HG02763 (cell line): ENCODE results near the gene LCE1A.

Source experiments
- ATAC-seq: cut with Tn5 transposase; IDR thresholded peaks from one replicate; pipeline ENCODE4 v1.9.1; 2021; ENCODE audit warnings: mild to moderate bottlenecking, moderate library complexity; ENCODE audit not compliant: unreplicated experiment

LCE1A gene

GRCh38 chr1:152869808-152870419 is 42.6 kb downstream of the LCE1A start:
- no peak for ATAC-seq

DNA sequence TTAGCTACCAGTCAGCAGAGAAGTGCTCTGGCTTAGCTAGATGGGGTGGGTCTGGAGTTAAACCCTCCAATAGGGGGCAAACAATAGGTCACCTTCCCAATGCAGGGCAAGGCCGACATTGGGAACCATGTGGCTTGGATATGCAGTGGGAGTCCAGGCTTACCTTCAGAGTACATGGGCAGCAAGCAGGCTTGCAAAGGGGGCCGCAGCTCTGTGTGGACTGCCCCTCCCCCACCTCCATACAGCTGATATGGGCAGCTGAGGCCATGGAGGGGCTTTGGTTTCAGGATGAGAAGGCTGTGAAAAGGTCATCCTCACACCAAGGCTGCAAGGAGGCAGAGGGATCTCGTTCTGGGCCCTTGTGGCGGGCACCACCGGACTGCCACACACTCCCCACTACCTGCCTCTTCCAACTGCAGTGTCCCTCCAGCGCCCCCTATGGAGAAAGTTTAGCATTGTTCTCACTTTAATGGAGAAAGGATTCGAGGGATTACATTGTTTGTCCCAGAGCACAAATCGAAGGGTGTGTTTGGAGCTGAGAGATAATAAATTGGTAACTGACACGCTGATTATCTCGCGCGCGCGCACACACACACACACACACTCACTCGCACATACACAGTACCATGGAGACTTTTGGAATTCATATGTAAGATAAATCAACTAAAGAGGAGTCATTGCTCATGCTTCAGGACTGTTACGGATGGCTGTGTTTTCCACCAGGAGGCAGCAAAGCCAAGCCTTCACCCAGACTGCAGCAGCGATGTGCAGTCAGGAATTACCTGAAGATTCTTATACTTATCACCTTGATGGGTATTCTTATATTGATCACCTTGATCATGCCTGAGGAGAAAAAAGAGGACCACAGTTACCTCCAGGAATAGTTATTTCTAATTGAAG is 43.8 kb downstream of the LCE1A start:
- ATAC-seq, result no peak

- no peak for ATAC-seq
These were observed 44.5 kb downstream of the LCE1A start for GRCh38 chr1:152871731-152872126.

DNA sequence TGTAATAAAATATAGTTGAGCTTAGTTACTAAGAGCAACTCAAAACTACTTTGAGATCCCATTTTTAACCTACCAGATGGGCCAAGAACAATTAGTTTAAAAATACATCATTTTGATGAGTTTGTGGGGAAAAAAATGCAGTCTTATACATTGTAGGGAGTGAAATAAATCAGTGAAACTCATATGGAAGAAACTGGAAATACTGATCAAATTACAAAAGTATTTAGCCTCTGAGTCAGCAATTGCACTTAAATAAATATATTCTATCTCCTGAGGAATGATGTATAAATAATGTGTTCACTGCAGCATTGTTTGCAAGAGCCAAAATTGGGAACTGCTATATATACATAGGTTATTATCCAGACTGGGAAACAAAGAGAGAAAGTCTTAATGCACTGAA is 46.2 kb downstream of the LCE1A start:
- no peak for ATAC-seq

DNA sequence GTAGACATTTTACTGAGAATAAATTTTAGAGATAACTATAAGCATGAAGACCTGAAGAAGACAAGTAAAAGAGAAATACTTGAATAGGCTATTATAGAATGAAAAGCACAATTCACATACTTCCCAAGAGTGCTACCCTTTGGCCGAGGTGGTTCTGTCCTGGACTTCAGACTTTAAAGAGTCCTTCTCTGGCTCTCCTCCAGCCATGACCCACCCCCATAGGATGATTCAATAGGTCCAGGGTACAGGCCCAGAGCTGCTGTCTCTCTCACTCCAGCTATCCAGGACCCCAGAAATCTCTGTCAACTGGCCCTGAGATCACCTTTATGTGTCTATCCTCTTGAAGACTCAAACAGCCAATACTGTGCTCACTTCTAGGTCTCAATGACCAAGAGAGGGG is 49.6 kb downstream of the LCE1A start:
- ATAC-seq, result no peak
